Fibroblast of peridontal ligament (primary cell): Measurements from ENCODE around the gene FAM241A.
"Not testable (repeated sequence)": the region's sequence is repeated elsewhere in the genome, so short reads cannot be mapped to it uniquely, and the experiment has no call there.

Experiments used
- DNase-seq: peaks from one replicate; pipeline ENCODE4 v3.0.0-alpha.2; 2010; ENCODE audit errors: extremely low read depth

The FAM241A gene

DNA sequence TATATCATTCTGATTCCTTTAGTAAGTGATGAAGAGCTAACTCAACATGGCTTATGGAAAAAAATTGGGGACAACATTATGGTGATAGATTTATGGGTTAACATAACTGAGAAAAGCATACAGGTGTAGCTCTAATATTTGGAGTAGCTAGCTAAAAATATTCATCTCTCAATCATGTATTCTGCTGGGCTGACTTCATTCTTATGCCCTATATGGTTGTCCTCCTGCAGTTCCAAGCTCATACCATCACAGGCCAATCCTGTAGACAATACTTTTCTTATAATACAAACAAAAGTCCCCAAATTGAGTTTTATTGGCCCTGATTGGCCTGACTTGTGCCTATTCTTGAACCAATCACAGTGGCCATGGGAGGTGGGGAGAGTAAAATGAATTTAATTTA is 6.7 kb upstream of the FAM241A start:
- DNase-seq = no peak

- peak; percentile 25 for DNase-seq
Measured at GRCh38 chr4:112140536-112140935, 4.7 kb upstream of the FAM241A start.

DNA sequence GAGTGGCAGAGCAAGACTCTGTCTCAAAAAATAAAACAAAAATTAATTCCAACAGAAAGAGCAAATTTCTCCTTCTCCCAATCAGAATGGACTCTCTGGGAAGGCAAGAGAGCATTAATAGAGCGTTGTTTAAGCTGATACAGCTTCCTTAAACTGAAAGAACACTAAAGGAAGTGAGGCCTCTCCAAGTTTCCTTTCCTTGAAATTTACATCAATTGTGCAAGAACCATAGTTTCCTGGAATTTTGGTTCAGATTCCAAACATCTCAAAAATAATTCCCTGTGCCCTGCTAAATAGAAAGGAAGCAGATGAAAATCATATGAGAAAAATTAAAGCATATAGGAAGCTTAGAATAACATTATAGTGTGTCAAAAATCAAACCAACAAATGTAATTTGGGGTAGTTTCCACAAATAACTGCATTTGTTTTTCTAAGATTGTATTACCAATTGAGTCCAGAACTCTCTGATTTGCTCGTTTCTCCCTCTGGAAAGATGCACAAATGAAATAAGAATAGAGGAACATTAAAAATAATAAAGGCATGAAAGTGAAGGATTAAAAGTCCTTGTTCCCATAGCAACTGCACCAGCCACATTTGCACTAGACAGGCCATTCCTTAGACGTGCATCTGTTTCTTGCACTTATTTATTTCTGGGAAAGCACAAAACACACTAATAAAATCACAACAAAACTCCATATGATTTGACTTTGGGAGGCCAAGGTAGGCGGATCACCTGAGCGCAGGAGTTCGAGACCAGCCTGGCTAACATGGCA is 3.7 kb upstream of the FAM241A start:
- DNase-seq = peak; percentile 44

DNA sequence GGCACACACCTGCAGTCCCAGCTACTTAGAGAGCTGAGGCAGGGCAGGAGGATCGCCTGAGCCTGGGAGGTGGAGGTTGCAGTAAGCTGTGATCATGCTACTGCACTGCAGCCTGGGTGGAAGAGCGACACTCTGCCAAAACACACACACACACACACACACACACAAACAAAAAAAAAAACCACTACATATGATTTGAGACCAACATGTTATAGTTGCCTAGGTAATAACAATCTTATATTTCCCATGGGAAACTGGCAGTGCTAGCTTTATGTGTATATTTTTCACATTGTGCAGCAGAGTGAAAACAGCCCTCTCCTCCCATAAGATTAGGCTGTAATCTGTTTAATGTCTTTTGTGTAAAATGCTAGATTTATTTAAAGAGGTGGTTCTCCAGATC is 3.1 kb upstream of the FAM241A start:
- no peak for DNase-seq

GRCh38 chr4:112143781-112144180 is 1.5 kb upstream of the FAM241A start:
- no peak for DNase-seq

DNA sequence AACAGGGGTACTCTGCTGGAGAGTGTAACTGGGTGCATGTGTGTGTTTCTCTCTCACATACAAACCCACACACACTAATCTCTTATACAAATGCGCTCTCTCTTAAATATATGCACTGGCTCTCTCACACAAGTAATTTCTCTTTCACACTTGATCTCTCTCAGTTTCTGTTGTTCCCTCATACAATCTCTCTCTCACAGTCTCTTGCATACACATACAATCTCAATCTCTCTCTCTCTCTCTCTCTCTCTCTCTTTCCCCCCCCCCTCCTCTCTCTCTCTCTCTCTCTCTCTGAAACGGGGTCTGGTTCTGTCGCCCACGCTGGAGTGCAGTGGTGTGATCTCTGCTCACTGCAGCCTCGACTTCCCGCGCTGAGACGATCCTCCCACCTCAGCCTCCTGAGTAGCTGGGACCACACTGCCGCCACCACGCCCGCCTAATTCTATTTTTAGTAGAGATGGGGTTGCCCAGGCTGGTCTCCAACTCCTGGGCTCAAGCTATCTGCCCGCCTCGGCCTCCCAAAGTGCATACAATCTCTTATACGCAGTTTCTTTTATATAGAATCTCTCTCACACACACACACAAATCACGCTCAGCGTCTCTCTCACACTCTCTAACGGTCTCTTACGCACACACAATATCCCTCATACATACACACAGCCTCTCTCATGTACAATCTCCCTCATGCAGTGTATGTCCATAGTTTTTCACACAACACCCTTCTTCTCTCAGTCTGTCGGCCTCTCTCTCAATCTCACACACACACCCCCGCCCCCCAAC is 518 bp upstream of the FAM241A start:
- no peak for DNase-seq

- DNase-seq = peak; percentile 34
Measured at GRCh38 chr4:112145790-112146501, 692 bp downstream of the FAM241A start.

DNA sequence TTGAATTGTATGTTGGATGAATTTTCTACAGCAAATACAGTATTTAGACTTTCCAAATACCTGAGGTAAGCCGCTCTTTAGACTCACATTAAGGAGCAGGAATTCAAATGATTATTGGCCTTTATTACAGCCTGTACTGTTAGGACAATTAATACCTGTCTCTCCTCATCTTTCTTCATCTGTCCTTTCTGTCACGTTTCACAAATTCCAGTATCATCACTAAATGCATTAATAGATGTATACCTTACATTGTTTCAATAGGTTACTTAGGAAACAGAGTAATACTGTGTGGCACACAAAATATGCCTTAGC is 1.2 kb downstream of the FAM241A start:
- no peak for DNase-seq

DNA sequence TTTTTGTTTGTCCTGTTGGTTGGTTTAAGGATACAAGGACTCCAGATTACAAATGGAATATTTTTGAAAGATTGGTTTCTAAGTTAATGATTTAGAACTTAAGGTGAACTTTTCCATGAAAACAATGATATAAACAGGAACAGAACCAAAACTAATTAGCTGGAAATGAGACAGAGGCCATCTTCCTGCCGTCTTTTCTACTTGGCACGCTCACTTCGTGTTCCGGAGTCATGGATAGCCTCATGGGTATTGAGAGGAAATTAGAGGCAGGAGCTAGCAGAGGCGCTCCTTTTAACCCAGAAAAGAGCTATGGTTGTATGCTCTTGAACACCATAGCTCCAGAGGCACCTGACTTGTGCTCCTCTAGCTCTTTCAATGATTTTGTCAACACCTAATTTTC is 2.4 kb downstream of the FAM241A start:
- DNase-seq = peak; percentile 39

- DNase-seq = no peak
Measured at GRCh38 chr4:112150920-112151319, 5.7 kb downstream of the FAM241A start.

- no peak for DNase-seq
Measured at GRCh38 chr4:112152521-112152920, 7.3 kb downstream of the FAM241A start.

DNA sequence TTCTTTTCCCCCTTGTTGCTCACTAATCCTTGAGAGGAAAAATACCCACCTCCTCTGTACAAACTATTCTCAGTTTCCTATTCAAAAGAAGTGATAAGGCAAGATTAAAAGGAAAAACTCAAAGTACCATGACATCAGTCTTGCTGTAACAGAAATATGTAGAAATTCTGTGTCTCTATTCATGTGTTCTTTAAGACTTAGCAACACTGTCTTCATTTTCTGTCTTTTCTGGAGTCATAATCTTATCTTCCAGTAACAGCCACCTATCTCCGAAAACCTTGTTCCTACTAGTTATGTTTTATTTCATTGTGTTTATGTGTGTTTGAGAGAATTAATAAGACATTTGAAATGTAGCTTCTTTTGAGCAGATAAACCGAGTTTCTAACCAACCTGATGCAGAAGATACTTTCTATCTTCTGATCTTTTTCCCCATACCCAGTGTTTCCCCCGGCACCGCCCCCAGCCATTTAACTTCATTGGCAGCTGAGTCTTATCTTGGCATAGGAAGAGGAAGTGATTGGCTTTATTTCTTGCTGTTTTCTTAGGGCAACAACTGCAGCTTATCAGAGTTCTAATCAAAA is 8.0 kb downstream of the FAM241A start:
- no peak for DNase-seq

GRCh38 chr4:112156112-112156511 is 10.9 kb downstream of the FAM241A start:
- DNase-seq = no peak

DNA sequence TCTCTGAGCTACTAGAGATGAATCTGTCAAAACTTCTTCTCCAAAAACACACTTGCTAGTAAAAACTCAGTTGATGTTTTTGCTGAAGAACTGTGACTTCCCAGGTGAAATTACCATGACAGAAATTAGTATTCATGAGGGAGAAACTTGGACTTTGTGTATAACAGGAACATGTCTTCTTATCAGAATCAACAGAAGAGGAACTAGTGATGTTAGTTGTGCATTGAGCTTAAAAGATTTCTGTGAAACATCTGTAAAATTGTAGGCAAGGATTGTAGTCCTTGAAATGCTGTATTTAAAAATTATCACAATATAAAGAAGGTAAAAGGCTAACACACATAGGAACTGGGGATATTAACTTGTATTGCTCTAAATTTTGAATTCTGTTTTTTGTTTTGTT is 11.3 kb downstream of the FAM241A start:
- DNase-seq = no peak

GRCh38 chr4:112163706-112164105 is 18.5 kb downstream of the FAM241A start:
- DNase-seq = not testable (repeated sequence)

GRCh38 chr4:112167794-112168193 is 22.5 kb downstream of the FAM241A start:
- DNase-seq = no peak

DNA sequence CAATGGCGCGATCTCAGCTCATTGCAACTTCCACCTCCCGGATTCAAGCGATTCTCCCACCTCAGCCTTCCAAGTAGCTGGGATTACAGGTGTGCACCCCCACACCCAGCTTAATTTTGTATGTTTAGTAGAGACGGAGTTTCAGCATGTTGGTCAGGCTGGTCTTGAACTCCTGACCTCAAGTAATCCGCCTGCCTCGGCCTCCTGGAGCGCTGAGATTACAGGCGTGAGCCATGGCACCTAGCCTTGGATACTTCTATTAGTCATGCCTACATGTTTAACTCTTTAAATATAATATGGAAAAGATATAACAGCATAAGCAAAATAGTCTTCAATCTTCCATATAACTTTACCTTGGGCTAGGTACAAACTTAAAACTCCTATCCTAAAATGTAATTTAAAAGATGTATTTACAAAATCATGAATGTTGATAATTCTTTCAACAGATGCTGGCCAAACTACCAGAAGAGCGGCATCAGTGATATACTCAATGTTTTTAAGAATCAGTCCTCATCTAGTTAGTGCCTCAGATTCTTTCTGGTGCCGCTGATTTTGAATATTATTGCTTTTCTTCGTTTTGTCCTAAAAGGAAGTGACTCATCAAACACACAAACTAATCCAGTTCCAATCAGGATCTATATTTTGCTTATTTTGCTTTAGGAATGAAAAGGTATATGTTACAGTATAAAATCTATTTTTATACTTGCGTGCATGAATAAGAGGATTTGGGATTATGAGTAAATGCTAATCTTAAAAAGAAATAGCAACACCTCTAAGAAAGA is 23.7 kb downstream of the FAM241A start:
- no peak for DNase-seq

DNA sequence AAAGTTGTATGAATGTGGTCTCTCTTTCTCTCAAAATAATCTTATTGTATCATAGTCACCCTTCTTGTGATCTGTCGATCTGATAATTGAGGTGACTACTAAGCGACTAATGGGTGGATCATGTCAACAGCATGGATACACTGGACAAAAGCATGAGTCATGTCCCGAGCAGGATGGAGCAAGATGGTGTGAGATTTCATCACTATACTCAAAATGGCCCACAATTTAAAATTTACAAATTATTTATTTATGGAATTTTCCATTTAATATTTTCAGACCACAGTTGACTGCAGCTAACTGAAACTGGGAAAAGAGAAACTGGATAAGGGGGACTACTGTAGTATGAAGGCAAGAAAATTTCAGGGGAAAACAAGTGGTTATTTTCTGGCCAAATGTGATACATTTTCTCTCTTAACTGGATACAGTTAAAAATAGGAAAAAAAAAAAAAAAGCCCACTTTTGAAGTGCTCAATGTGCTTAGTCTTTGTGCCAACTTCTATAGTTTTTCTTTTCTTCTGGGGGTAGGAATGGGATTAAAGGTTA is 25.3 kb downstream of the FAM241A start:
- peak; percentile 89 for DNase-seq

GRCh38 chr4:112171051-112171763 is 26.0 kb downstream of the FAM241A start:
- peak; percentile 46 for DNase-seq

DNA sequence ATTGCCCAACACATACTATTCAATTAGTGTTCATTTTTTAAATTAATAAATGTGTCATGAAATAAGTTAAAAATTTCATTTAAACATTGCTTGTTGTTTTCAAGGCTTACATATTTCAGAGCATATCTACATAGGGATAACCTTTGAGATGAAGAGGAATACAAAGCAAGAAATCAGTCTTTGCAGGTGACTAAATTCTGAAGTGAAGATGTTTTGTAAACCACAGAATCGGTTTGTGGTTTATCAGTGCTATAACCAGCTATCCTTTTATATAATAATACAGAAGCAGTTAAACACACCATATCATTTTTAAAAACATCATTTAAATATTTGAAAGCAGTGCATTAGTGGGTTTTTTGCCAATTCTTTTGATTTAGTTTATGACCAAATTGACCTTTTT is 26.9 kb downstream of the FAM241A start:
- no peak for DNase-seq
